Liver (tissue), 3 donors: ENCODE measurements around the gene PRSS12.

Source experiments
- EGR1 ChIP-seq, 2 donors: IDR thresholded peaks; 2 replicates each; pipeline ENCODE4 v1.6.1; 2016 to 2018; ENCODE audit warnings: antibody characterized with exemption in 2 of 2, low read depth in 2 of 2
- TF ChIP-seq, protein P1 (sequence below): fragments of 150-350 bp; IDR thresholded peaks from 2 replicates; pipeline ENCODE4 v1.5.1; 2017; ENCODE audit warnings: improper control_type of control experiment, low read depth, low read length; ENCODE audit not compliant: missing input control
- TF ChIP-seq, protein P2 (sequence below): IDR thresholded peaks from 2 replicates; pipeline ENCODE4 v1.6.1; 2016; ENCODE audit warnings: antibody characterized with exemption
- TF ChIP-seq, protein P3 (sequence below): IDR thresholded peaks from 2 replicates; pipeline ENCODE4 v1.6.1; 2016; ENCODE audit warnings: antibody characterized with exemption
- TF ChIP-seq, protein P4 (sequence below): IDR thresholded peaks from 2 replicates; pipeline ENCODE4 v1.6.1; 2016; ENCODE audit warnings: antibody characterized with exemption, mild to moderate bottlenecking
- donor health status: healthy.
- donor health status: healthy.

DNA sequence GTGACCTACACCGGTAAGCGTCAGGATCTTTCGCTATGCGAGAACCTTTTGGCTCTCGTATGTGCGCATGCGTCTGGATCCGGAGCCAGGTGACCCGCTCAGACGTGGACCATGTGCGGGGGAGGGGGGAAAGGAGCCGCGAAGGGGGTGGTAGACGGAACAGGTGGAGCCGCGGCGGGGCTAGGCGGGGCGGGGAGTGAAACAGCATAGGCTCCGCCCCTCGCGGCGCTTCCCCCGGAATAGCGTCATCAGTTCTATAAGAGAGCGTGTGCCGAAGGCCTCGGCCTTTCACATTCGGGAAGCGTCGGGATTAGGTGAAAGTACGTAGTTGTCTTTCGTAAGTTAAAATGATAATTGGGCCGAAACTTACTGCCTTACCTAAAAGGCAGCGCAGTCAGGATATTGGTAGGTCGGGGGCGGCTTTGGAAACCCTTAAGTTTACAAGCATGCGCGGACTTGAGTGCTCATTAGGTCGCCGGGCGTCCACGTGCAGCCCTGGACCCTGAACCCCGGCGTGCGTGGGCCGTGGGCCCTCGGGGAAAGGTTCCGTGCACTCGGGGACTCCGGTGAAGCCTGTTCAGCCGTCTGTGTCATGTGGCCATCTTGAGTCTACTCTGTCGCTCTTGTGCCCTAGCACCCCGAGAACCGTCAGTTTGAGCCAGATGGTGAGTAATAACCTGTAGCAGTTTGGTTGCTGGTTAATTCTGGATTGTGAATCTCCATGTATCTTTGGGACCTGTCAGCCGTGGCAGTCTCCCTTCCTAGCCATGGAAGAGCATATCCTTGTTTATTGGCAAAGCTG, 74.1 kb downstream of the PRSS12 start:
- TF ChIP-seq, protein P1, sequence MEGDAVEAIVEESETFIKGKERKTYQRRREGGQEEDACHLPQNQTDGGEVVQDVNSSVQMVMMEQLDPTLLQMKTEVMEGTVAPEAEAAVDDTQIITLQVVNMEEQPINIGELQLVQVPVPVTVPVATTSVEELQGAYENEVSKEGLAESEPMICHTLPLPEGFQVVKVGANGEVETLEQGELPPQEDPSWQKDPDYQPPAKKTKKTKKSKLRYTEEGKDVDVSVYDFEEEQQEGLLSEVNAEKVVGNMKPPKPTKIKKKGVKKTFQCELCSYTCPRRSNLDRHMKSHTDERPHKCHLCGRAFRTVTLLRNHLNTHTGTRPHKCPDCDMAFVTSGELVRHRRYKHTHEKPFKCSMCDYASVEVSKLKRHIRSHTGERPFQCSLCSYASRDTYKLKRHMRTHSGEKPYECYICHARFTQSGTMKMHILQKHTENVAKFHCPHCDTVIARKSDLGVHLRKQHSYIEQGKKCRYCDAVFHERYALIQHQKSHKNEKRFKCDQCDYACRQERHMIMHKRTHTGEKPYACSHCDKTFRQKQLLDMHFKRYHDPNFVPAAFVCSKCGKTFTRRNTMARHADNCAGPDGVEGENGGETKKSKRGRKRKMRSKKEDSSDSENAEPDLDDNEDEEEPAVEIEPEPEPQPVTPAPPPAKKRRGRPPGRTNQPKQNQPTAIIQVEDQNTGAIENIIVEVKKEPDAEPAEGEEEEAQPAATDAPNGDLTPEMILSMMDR = no peak
- TF ChIP-seq, protein P2, sequence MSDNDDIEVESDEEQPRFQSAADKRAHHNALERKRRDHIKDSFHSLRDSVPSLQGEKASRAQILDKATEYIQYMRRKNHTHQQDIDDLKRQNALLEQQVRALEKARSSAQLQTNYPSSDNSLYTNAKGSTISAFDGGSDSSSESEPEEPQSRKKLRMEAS = peak; percentile 96
- TF ChIP-seq, protein P3, sequence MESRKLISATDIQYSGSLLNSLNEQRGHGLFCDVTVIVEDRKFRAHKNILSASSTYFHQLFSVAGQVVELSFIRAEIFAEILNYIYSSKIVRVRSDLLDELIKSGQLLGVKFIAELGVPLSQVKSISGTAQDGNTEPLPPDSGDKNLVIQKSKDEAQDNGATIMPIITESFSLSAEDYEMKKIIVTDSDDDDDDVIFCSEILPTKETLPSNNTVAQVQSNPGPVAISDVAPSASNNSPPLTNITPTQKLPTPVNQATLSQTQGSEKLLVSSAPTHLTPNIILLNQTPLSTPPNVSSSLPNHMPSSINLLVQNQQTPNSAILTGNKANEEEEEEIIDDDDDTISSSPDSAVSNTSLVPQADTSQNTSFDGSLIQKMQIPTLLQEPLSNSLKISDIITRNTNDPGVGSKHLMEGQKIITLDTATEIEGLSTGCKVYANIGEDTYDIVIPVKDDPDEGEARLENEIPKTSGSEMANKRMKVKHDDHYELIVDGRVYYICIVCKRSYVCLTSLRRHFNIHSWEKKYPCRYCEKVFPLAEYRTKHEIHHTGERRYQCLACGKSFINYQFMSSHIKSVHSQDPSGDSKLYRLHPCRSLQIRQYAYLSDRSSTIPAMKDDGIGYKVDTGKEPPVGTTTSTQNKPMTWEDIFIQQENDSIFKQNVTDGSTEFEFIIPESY = no peak
- peak; percentile 77 to 93 for TF ChIP-seq EGR1 (IDR thresholded peaks at IDR 0.05; ENCODE audit: low read depth in 2 of 2)
- TF ChIP-seq, protein P4, sequence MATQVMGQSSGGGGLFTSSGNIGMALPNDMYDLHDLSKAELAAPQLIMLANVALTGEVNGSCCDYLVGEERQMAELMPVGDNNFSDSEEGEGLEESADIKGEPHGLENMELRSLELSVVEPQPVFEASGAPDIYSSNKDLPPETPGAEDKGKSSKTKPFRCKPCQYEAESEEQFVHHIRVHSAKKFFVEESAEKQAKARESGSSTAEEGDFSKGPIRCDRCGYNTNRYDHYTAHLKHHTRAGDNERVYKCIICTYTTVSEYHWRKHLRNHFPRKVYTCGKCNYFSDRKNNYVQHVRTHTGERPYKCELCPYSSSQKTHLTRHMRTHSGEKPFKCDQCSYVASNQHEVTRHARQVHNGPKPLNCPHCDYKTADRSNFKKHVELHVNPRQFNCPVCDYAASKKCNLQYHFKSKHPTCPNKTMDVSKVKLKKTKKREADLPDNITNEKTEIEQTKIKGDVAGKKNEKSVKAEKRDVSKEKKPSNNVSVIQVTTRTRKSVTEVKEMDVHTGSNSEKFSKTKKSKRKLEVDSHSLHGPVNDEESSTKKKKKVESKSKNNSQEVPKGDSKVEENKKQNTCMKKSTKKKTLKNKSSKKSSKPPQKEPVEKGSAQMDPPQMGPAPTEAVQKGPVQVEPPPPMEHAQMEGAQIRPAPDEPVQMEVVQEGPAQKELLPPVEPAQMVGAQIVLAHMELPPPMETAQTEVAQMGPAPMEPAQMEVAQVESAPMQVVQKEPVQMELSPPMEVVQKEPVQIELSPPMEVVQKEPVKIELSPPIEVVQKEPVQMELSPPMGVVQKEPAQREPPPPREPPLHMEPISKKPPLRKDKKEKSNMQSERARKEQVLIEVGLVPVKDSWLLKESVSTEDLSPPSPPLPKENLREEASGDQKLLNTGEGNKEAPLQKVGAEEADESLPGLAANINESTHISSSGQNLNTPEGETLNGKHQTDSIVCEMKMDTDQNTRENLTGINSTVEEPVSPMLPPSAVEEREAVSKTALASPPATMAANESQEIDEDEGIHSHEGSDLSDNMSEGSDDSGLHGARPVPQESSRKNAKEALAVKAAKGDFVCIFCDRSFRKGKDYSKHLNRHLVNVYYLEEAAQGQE = peak; percentile 96
